Measurements from ENCODE around the gene SLC2A11.

DNA sequence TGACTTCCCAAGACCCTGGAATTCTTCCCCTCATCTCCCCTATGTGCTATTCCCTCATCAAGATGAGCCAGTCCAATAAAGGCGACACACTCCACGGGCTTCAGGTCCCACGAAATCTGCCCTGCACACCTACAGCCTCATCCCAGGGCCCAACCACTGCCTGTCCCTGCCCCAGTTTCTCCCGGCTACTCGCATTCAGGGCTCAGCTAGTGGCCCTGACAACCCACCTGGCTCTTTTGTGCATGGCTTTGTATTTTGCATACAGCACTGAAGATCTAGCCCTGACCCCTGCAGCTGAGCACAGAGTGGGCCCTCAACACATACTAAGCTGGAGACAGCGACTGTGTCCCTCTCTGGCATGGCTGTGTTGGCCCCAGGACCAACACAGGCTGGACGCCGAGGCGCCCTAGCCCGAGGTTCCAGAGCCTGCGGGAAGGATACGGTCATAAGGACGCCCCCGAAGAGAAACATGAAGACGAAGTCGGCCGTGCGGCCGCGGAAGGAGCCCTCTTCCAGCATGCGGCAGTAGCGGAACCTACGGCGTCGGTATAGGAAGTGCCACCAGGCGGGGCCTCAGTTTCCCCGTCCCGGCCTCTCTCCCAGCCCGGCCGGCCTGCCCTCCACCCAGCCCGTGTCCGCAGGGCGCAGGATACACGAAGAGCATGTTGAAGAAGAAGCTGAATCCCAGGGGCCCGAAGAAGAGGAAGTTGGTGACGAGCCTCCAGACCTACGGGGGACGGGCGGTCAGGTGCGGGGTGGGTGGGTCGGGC is 19.6 kb upstream of the SLC2A11 start:
- no peak for TF ChIP-seq POLR2A (IDR thresholded peaks at IDR 0.05; ENCODE audit: low read depth, low read length)
- no peak for TF ChIP-seq TAF1 (IDR thresholded peaks at IDR 0.05; ENCODE audit: borderline replicate concordance, low read depth, low read length)

Data from GM12892 (cell line).